ENCODE data around the gene EPM2A.

- TF ChIP-seq EZH2 (IDR thresholded peaks at IDR 0.05), result no peak
- TF ChIP-seq, protein P1, sequence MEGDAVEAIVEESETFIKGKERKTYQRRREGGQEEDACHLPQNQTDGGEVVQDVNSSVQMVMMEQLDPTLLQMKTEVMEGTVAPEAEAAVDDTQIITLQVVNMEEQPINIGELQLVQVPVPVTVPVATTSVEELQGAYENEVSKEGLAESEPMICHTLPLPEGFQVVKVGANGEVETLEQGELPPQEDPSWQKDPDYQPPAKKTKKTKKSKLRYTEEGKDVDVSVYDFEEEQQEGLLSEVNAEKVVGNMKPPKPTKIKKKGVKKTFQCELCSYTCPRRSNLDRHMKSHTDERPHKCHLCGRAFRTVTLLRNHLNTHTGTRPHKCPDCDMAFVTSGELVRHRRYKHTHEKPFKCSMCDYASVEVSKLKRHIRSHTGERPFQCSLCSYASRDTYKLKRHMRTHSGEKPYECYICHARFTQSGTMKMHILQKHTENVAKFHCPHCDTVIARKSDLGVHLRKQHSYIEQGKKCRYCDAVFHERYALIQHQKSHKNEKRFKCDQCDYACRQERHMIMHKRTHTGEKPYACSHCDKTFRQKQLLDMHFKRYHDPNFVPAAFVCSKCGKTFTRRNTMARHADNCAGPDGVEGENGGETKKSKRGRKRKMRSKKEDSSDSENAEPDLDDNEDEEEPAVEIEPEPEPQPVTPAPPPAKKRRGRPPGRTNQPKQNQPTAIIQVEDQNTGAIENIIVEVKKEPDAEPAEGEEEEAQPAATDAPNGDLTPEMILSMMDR (IDR thresholded peaks at IDR 0.05), result no peak
- TF ChIP-seq EZH2phosphoT487 (IDR thresholded peaks at IDR 0.05), result no peak
Measured at GRCh38 chr6:145727817-145728388, 7.4 kb downstream of the EPM2A start.
